Stimulated activated CD8-positive, alpha-beta memory T cell treated with anti-CD3 and anti-CD28 coated beads, Interleukin-2, amount 100 ng/mL, for 48 hours (primary cell): ENCODE data around the gene TMEM167A.
A peak's percentile ranks its signal among the peaks of the same experiment; 100 is the strongest.
"Not testable (repeated sequence)": the region's sequence is repeated elsewhere in the genome, so short reads cannot be mapped to it uniquely, and the experiment has no call there.

Experiments
- DNase-seq, 2 donors: peaks; one replicate each; pipeline ENCODE4 v3.0.0-alpha.2; 2020; ENCODE audit warnings: low read depth in 2 of 2

The TMEM167A gene

DNA sequence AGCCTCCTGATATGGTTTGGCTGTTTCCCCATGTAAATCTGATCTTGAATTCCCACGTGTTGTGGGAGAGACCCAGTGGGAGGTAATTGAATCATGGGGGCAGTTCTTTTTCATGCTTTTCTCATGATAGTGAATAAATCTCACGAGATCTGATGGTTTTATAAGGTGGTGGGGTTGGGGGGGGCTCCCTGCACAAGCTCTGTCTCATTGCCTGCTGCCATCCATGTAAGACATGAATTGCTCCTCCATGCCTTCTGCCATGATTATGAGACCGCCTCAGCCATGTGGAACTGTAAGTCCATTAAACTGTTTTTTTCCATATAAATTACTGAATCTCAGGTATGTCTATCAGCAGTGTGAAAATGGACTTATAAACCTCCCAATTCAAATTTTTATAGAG, 13.0 kb upstream of the TMEM167A start:
- no peak for DNase-seq

DNA sequence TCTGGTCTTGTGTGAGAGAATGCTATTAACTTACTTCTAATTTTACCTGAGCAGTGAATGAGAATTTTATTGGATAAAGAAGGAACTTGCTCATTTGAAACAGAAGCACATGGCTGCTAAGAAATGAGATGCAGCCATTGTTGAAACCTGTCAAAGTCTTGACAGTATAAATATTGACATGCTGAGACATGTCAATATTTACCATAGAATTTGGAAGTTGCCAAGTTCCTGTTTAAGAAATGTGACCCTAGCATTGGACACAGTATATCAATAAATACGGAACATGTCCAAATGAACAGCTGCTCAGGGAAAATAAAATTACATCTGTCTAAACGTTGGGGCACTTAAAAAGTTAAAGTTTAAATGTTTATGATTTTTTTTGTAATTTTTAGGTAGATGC, 7.9 kb upstream of the TMEM167A start:
- DNase-seq = no peak

GRCh38 chr5:83084336-83084735, 7.1 kb upstream of the TMEM167A start:
- DNase-seq = no peak

- no peak for DNase-seq
Measured at GRCh38 chr5:83082750-83083149, 5.6 kb upstream of the TMEM167A start.

DNA sequence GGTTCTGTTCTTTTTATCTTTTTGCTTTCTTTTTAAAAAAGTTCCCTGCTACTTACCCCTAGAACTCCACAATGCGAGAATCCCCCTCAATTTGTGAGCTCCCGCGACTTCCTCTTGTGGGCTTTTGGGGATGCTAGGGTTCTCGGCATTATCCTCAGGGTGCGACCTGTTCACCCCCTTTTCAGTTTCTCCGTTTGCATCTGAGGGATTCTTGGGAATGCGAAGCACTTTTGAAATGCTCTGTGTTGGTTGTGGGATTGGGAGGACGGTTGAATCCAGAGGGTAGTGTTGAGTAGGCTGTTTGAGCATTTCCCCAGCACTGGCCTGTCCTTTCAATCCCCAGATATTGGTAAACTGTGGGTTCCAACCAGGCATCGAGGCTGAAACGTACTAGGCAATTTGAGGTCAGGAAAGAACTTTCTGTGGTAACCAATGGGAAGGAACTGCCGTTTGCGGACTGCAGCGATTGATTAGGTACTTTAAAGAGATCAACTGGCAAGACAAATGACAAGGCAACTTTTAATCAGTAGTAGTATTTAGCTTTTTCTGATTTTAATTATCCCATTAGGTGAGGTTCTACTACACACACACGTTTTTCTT, 568 bp upstream of the TMEM167A start:
- DNase-seq = peak in 1 of 2 donors; percentile 6

- DNase-seq = no peak
Measured at GRCh38 chr5:83072966-83073365, 4.2 kb downstream of the TMEM167A start.

DNA sequence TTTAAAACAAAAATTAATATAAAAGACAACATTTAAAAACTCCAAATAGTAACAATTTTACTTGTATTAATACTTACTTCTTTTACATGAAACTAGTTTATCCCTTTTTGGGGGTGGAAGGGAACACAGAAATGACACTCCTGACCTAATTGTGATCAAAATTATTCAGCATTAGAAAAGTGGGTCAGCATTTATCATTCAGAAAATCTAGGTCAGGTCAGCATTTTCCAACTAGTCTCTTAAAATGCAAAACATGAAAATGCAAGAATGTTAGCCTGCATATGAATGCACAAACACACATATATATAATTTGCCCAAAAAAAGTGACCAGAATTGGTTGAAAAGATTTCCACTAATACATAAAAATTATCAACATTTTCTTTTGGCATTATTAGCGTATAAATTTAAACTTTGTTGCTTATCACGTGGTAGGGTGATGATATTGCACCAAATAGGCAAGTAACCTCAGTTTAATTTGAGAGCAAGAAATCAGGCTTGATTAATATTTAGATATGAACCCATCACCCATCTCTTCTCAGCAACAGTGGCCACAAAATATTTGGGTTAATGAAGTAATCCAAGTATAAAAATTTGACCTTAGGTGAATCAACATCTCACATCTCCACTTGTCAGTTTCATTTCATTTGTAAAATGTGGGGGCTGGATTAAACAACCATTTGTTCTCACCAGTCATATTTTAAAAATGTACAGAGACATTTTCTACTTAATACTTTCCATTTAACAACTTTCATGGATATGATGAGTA, 5.7 kb downstream of the TMEM167A start:
- DNase-seq = no peak

DNA sequence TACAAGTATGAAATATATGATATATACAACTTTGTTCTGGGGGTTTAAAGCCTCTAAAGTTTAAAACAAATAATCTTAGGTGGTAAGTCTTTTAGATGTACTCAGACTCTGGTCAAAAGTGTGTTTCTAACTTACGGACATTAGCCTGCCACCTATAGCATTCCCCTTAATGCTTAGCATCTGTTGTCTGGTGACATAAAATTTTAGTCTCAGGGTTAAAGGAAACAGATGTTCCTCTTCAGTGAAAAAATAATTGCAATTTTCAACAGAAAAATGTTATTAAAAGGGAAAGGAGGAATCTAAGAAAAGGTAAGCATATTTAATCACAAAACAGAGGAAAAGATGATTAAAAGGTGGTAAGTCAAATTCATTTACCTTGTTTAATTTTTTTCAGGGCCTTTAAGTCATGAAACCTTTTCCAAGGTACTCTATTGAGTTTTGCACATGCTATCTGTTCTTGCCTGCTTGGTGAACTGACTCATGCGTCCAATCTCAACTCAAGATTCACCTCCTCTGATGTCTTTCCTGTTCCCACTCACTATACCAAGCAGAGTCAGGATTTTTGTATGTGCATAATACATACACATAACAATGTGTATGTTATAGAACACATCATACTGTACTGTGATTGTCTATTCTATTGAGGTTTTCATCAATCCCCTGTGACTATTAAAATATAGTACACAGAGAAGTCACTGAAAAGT, 7.9 kb downstream of the TMEM167A start:
- no peak for DNase-seq

DNA sequence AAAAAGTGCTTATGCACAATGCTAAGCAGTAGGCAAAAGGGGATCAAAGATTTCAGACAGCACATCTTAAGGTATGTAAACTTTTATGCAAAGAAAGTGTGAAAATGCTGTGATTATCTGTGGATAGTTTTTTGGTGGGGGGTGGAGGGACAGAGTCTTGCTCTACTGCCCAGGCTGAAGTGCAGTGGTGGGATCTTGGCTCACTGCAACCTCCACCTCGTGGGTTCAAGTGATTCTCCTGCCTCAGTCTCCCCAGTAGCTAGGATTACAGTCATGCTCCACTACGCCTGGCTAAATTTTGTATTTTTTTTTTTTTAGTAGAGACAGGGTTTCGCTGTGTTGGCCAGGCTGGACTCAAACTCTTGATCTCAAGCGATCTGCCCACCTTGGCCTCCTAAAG, 9.8 kb downstream of the TMEM167A start:
- not testable (repeated sequence) for DNase-seq

GRCh38 chr5:83066548-83067110, 10.6 kb downstream of the TMEM167A start:
- DNase-seq = no peak

DNA sequence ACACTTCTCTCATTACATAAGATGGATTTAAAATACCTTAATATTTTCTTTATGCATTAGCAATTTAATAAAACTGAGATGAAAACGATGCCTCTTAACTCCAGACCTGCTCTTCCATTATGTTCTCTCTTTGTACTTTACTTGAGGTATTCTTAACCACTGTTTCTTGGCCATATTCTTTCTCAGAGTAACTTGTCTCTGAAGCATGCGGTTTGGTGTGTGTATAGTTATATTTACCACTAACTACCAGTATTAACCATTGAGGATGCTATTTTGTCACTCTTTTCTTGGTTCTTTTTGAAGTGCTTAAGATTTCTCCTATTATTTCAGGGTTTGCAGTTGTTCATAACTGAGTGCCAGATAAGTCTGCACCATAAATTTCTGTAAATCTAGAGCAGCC, 17.9 kb downstream of the TMEM167A start:
- DNase-seq = no peak

GRCh38 chr5:83058726-83059125, 18.5 kb downstream of the TMEM167A start:
- DNase-seq = no peak

GRCh38 chr5:83055166-83055565, 22.0 kb downstream of the TMEM167A start:
- no peak for DNase-seq

DNA sequence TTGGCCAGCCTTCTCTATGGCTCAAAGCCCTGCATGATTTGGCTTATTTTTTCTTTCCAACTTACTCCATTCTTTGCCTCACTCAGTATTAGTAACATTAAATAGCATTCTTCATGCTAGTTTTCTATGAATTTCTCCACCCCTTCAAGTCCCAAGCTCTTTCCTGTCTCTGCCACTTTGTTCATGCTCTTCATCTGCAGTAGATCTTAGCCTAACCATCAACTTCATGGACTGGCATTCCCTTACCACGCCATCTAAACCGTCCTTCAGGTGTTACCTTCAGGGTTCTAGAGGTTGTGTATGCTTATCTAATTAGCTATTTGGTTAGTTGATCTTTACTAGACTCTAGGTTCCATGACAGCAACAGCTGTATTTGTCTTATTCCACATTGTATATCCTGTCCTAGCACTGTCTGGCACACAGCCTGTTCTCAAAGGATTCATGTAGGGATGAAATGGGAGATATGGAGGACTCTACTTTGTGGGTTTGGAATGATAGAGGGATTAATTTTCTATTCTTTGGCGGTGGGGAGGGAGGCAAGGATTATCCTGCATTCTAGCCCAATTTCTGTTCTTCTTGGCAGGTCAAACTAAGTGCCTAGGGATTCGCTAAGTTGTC, 26.4 kb downstream of the TMEM167A start:
- DNase-seq = no peak

DNA sequence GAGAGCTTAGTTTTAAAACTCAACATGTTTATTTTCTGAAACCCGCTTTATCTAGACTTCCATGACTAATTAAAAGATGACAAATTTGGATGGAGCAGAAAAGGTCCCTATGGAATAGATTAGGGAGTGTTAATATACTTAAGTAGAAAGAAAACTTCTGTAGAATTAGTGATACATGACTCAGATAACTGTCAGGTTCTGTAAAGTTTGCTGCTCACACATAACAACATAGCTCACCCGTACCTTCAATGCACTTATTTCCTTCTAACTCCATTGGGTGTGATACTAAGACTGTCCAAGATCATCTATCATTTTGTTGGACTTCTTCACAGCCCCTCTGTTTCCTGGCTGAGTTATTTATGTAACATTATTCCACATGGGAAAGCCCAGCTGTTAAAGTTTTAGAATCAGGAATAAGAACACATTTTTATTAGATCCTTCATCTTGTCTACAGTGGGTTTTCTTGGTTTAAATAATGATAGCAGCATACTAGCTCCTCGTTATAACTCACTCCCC, 27.8 kb downstream of the TMEM167A start:
- no peak for DNase-seq

DNA sequence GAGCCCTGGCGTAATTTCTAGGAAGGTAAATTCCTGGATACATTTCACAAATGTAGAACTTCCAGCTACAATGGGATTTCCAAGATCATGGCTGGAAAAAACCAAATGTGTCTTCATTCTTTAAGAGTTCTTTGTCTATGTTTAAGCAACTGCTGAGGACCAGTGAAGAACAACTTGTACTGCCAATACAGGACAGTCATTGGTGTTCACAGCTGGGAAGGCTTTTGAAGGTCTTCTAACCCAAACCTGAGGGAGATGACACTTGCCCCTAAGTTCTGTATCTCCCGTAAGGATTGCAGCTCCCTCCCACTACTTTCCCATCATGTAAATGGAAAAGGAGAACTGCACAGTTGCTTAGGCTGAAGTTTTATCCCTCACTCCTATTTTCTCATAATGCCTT, 28.4 kb downstream of the TMEM167A start:
- DNase-seq = no peak

- DNase-seq = no peak
Measured at GRCh38 chr5:83048277-83048676, 28.9 kb downstream of the TMEM167A start.

GRCh38 chr5:83044926-83045325, 32.3 kb downstream of the TMEM167A start:
- DNase-seq = no peak

- DNase-seq = no peak
Measured at GRCh38 chr5:83042507-83042906, 34.7 kb downstream of the TMEM167A start.

DNA sequence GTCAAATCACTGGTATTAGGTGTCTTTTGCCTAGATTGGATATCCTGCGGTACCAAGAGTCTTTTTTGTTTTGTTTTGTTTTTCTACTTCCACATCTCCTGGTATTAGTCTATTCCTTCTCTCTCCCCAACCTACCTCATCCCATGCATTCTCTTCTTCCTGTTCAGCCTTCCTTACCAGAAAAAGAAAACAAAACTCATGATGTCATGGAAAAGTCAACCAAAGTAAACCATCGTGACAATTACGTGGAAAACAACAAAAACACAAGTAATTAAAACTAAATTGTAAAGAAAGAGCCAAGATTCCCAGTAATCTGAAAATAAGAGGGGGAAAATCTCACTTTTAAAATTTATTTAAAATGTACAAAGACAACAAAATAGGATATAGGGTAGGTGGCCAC, 38.3 kb downstream of the TMEM167A start:
- DNase-seq = no peak

DNA sequence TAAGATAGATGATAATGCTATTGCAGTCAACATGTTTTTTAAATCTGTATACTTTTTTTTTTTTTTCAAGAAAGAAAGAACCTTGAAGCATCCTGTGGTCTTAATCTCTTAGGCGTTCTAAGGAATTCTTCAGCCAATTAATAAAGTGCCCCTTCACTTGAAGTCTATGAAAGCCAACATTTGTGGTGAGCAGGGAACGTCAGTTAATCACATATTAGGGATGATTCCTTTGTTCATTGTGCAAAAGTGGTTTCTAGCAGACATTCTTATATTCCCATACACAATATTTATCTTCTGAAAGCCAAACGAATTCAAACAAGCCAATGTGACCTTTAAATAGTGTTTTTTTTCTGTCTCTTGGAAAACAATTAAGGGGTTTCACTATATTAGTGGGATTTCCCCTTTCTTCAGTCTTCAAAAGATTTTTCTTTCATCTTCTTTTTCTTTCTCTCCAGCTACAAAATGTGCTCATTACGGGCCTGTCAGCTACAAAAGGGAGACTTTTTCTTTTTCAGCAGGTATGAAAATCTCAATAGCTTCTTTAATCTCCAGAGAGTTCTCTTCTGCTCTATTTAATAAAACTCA, 40.1 kb downstream of the TMEM167A start:
- no peak for DNase-seq
